GM23338 (cell line): ENCODE data around the gene GRK7. TPM values are rescaled to one million over a fixed set of nuclear protein-coding genes. Genes with fewer than 3 reads are reported as not detected.

ENCODE experiments used
- ATAC-seq: fragments of 200-7000 bp; cut with Tn5 transposase; 3 replicates; pipeline ENCODE4 v1.9.1; 2020
- DNase-seq: peaks from one replicate; pipeline ENCODE4 v3.0.0-alpha.2; 2015; ENCODE audit warnings: low spot score
- H2AFZ ChIP-seq: fragments of 200-600 bp; sonication (generic); 2 replicates; pipeline ENCODE4 v1.8.0; 2016; ENCODE audit warnings: antibody characterized with exemption, mild to moderate bottlenecking, moderate library complexity
- H3F3A ChIP-seq: fragments of 200-600 bp; sonication (generic); replicated peaks from 2 replicates; pipeline ENCODE4 v1.8.0; 2017; ENCODE audit warnings: antibody characterized with exemption, mixed run types, low read depth
- H3K27ac ChIP-seq: fragments of 200-600 bp; sonication (generic); 2 replicates; pipeline ENCODE4 v1.6.1; 2016; ENCODE audit warnings: low read depth
- H3K27me3 ChIP-seq: fragments of 200-600 bp; sonication (generic); 2 replicates; pipeline ENCODE4 v1.8.0; 2016; ENCODE audit warnings: mild to moderate bottlenecking, mixed run types, moderate library complexity; ENCODE audit not compliant: insufficient read depth
- H3K36me3 ChIP-seq: fragments of 200-600 bp; sonication (generic); 2 replicates; pipeline ENCODE4 v1.8.0; 2016; ENCODE audit warnings: mild to moderate bottlenecking; ENCODE audit not compliant: insufficient read depth
- H3K4me1 ChIP-seq: fragments of 200-600 bp; sonication (generic); 2 replicates; pipeline ENCODE4 v1.8.0; 2016; ENCODE audit warnings: mild to moderate bottlenecking, moderate library complexity; ENCODE audit not compliant: insufficient read depth
- H3K4me2 ChIP-seq: fragments of 200-600 bp; sonication (generic); 2 replicates; pipeline ENCODE4 v1.7.1; 2017; ENCODE audit warnings: mixed run types
- H3K4me3 ChIP-seq: fragments of 200-600 bp; sonication (generic); 2 replicates; pipeline ENCODE4 v1.6.1; 2016; ENCODE audit warnings: mixed run types
- H3K79me2 ChIP-seq: fragments of 200-600 bp; sonication (generic); replicated peaks from 2 replicates; pipeline ENCODE4 v1.8.0; 2017; ENCODE audit warnings: mild to moderate bottlenecking; ENCODE audit not compliant: insufficient read depth
- H3K9me2 ChIP-seq: fragments of 200-600 bp; sonication (generic); 2 replicates; pipeline ENCODE4 v1.8.0; 2017; ENCODE audit not compliant: insufficient read depth
- H4K20me1 ChIP-seq: fragments of 200-600 bp; sonication (generic); replicated peaks from 2 replicates; pipeline ENCODE4 v1.8.0; 2017; ENCODE audit warnings: mild to moderate bottlenecking; ENCODE audit not compliant: insufficient read depth
- H3K27ac Mint-ChIP-seq: 2 replicates; pipeline ENCODE4 v1.8.0; 2020; ENCODE audit warnings: inconsistent platforms, mild to moderate bottlenecking, moderate library complexity, mixed read lengths
- H3K27me3 Mint-ChIP-seq: 3 replicates; pipeline ENCODE4 v1.8.0; 2022; ENCODE audit warnings: low read depth, mild to moderate bottlenecking, moderate library complexity, mixed read lengths, inconsistent platforms; ENCODE audit not compliant: insufficient read depth, poor library complexity
- H3K36me3 Mint-ChIP-seq: 3 replicates; pipeline ENCODE4 v1.8.0; 2021; ENCODE audit warnings: low read depth, mild to moderate bottlenecking, inconsistent platforms, moderate library complexity, mixed read lengths
- H3K4me1 Mint-ChIP-seq: 3 replicates; pipeline ENCODE4 v1.8.0; 2020; ENCODE audit warnings: mild to moderate bottlenecking, inconsistent platforms, mixed read lengths
- H3K4me3 Mint-ChIP-seq: 3 replicates; pipeline ENCODE4 v1.8.0; 2021; ENCODE audit warnings: moderate library complexity, mild to moderate bottlenecking, inconsistent platforms, mixed read lengths
- H3K9me3 Mint-ChIP-seq: 3 replicates; pipeline ENCODE4 v1.8.0; 2020; ENCODE audit warnings: moderate library complexity, mild to moderate bottlenecking, inconsistent platforms, mixed read lengths
- CREB1 ChIP-seq: fragments of 250-450 bp; sonication (Bioruptor Pico); IDR thresholded peaks from 2 replicates; pipeline ENCODE4 v1.5.0; 2020; ENCODE audit warnings: low read depth, mild to moderate bottlenecking, moderate library complexity
- EZH2 ChIP-seq: fragments of 200-600 bp; sonication (generic); IDR thresholded peaks from one replicate; pipeline ENCODE4 v1.8.0; 2017; ENCODE audit warnings: antibody characterized with exemption, mild to moderate bottlenecking, low read depth; ENCODE audit not compliant: unreplicated experiment
- EZH2phosphoT487 ChIP-seq: fragments of 200-600 bp; sonication (generic); IDR thresholded peaks from one replicate; pipeline ENCODE4 v1.8.1; 2018; ENCODE audit warnings: antibody characterized with exemption; ENCODE audit not compliant: unreplicated experiment
- POLR2AphosphoS5 ChIP-seq: IDR thresholded peaks from 2 replicates; pipeline ENCODE4 v1.6.1; 2016; ENCODE audit warnings: antibody characterized with exemption, low read depth
- REST ChIP-seq: IDR thresholded peaks from one replicate; pipeline ENCODE4 v1.6.1; 2018; ENCODE audit warnings: antibody characterized with exemption; ENCODE audit not compliant: unreplicated experiment
- STAT1 ChIP-seq: IDR thresholded peaks from one replicate; pipeline ENCODE4 v1.6.1; 2016; ENCODE audit warnings: antibody characterized with exemption; ENCODE audit not compliant: unreplicated experiment
- ZNF114 ChIP-seq: fragments of 250-450 bp; sonication (Bioruptor Pico); IDR thresholded peaks from 2 replicates; pipeline ENCODE4 v1.5.0; 2020; ENCODE audit warnings: mild to moderate bottlenecking, moderate library complexity
- ZNF331 ChIP-seq: fragments of 250-450 bp; sonication (Bioruptor Pico); IDR thresholded peaks from 2 replicates; pipeline ENCODE4 v1.5.0; 2020; ENCODE audit warnings: low read depth, mild to moderate bottlenecking, moderate library complexity
- polyA plus RNA-seq: library from polyadenylated mRNA; unstranded; fragments of >200 nt; fragmentation: Nextera tagmentation; extraction: Ambion mirVana; gene quantifications from 2 replicates; pipeline ENCODE4 v1.2.1, GENCODE V29; 2016
- total RNA-seq: library from RNA; depleted of rRNA; stranded (reverse); fragments of >200 nt; shearing (Covaris generic); gene quantifications from 2 replicates; pipeline ENCODE4 v1.2.3, GENCODE V29; 2014

The GRK7 gene
- total and polyA plus RNA-seq, 2 experiments from 2014 or later: not detected

- peaks cover 12% of the 10 kb centered on the region for H3K4me1 Mint-ChIP-seq
- ATAC-seq (no peak), DNase-seq (no peak)
- peaks cover 7% of the 10 kb centered on the region for H3K27me3 Mint-ChIP-seq
- H3K36me3 Mint-ChIP-seq: peaks cover 21% of the 10 kb centered on the region
- TF ChIP-seq CREB1 (CRISPR knock-in tag): no peak
- no peak for TF ChIP-seq EZH2phosphoT487
- no peak for TF ChIP-seq EZH2
- TF ChIP-seq ZNF114 (CRISPR knock-in tag): no peak
- TF ChIP-seq REST: no peak
- no peak for TF ChIP-seq ZNF331 (CRISPR knock-in tag)
- 0 out of 2 replicates have a peak overlapping the region, but pooled peaks have one; percentile 97 for H3K27ac Mint-ChIP-seq
- H3K4me1 ChIP-seq: peaks cover 10% of the 10 kb centered on the region
- H3K9me2 ChIP-seq: no peaks in the 10 kb centered on the region
- H3K36me3 ChIP-seq: 0 out of 2 replicates have a peak, but pooled peaks cover 4% of the 10 kb centered on the region
- H3K4me3 Mint-ChIP-seq: peak overlapping the region; percentile 94
- H2AFZ ChIP-seq: no peak overlapping the region
- H3K27ac ChIP-seq: no peak overlapping the region
- H3K27me3 ChIP-seq: no peaks in the 10 kb centered on the region
- no peaks in the 10 kb centered on the region for H3F3A ChIP-seq
- H3K79me2 ChIP-seq: peaks cover 64% of the 10 kb centered on the region
- peaks cover 14% of the 10 kb centered on the region for H4K20me1 ChIP-seq
- H3K4me2 ChIP-seq: peak overlapping the region; percentile 78
- H3K9me3 Mint-ChIP-seq: no peaks in the 10 kb centered on the region
- H3K4me3 ChIP-seq: peak overlapping the region; percentile 92
Observed at GRCh38 chr3:141739731-141740130, 23.5 kb upstream of the GRK7 start.

- peaks cover 14% of the 10 kb centered on the region for H4K20me1 ChIP-seq
- H3F3A ChIP-seq: no peaks in the 10 kb centered on the region
- H3K4me1 ChIP-seq: peaks cover 10% of the 10 kb centered on the region
- Mint-ChIP-seq H3K9me3 (no peaks in the 10 kb centered on the region), H3K27me3 (peaks cover 7% of the 10 kb centered on the region), H3K4me3 (peak overlapping the region; percentile 94; the same call in 2 of the 3 replicates), H3K36me3 (peaks cover 25% of the 10 kb centered on the region), H3K27ac (no peak overlapping the region), H3K4me1 (peaks cover 12% of the 10 kb centered on the region)
- ATAC-seq (no peak), DNase-seq (no peak)
- H3K27me3 ChIP-seq: no peaks in the 10 kb centered on the region
- H3K9me2 ChIP-seq: no peaks in the 10 kb centered on the region
- peak overlapping the region; percentile 92; the same call in 1 of the 2 replicates for H3K4me3 ChIP-seq
- TF ChIP-seq ZNF114 (CRISPR knock-in tag): no peak
- no peak for TF ChIP-seq POLR2AphosphoS5
- TF ChIP-seq ZNF331 (CRISPR knock-in tag): no peak
- TF ChIP-seq STAT1: no peak
- H3K27ac ChIP-seq: no peak overlapping the region
- H2AFZ ChIP-seq: no peak overlapping the region
- peak overlapping the region; percentile 78 for H3K4me2 ChIP-seq
- peaks cover 65% of the 10 kb centered on the region for H3K79me2 ChIP-seq
- peaks cover 4% of the 10 kb centered on the region; the same call in 1 of the 2 replicates for H3K36me3 ChIP-seq
Observed at GRCh38 chr3:141740349-141740748, 22.9 kb upstream of the GRK7 start.
